GM21723 (cell line): ENCODE data around the gene NCEH1.
"Not testable (repeated sequence)": the region's sequence is repeated elsewhere in the genome, so short reads cannot be mapped to it uniquely, and the experiment has no call there.

Source experiments
- ATAC-seq: cut with Tn5 transposase; IDR thresholded peaks from one replicate; pipeline ENCODE4 v1.9.1; 2021; ENCODE audit warnings: mild to moderate bottlenecking, moderate library complexity; ENCODE audit not compliant: unreplicated experiment

The NCEH1 gene

GRCh38 chr3:172707967-172708366 is 2.9 kb downstream of the NCEH1 start:
- no peak for ATAC-seq

- no peak for ATAC-seq
Observed at GRCh38 chr3:172707030-172707429, 3.8 kb downstream of the NCEH1 start.

- no peak for ATAC-seq
Observed at GRCh38 chr3:172705170-172705569, 5.7 kb downstream of the NCEH1 start.

- no peak for ATAC-seq
Observed at GRCh38 chr3:172704001-172704400, 6.9 kb downstream of the NCEH1 start.

- not testable (repeated sequence) for ATAC-seq
Observed at GRCh38 chr3:172702731-172703130, 8.1 kb downstream of the NCEH1 start.

- ATAC-seq = no peak
Observed at GRCh38 chr3:172702256-172702655, 8.6 kb downstream of the NCEH1 start.

- ATAC-seq = no peak
Observed at GRCh38 chr3:172701751-172702150, 9.1 kb downstream of the NCEH1 start.

- ATAC-seq = no peak
Observed at GRCh38 chr3:172700936-172701455, 9.9 kb downstream of the NCEH1 start.

- ATAC-seq = no peak
Observed at GRCh38 chr3:172700256-172700655, 10.6 kb downstream of the NCEH1 start.

- ATAC-seq = no peak
Observed at GRCh38 chr3:172699031-172699430, 11.8 kb downstream of the NCEH1 start.

GRCh38 chr3:172698631-172699030 is 12.2 kb downstream of the NCEH1 start:
- ATAC-seq = no peak

GRCh38 chr3:172697558-172697957 is 13.3 kb downstream of the NCEH1 start:
- ATAC-seq = no peak

GRCh38 chr3:172696357-172696756 is 14.5 kb downstream of the NCEH1 start:
- no peak for ATAC-seq

- no peak for ATAC-seq
Observed at GRCh38 chr3:172694573-172695246, 16.2 kb downstream of the NCEH1 start.

- peak; percentile 85 for ATAC-seq
Observed at GRCh38 chr3:172692751-172693338, 18.0 kb downstream of the NCEH1 start.

GRCh38 chr3:172690936-172691335 is 19.9 kb downstream of the NCEH1 start:
- ATAC-seq = no peak

- ATAC-seq = no peak
Observed at GRCh38 chr3:172688588-172688987, 22.3 kb downstream of the NCEH1 start.

GRCh38 chr3:172687501-172687900 is 23.4 kb downstream of the NCEH1 start:
- ATAC-seq = no peak

GRCh38 chr3:172685331-172686214 is 25.3 kb downstream of the NCEH1 start:
- no peak for ATAC-seq

GRCh38 chr3:172680684-172681083 is 30.2 kb downstream of the NCEH1 start:
- no peak for ATAC-seq

GRCh38 chr3:172679599-172679998 is 31.3 kb downstream of the NCEH1 start:
- no peak for ATAC-seq

- no peak for ATAC-seq
Observed at GRCh38 chr3:172678068-172678467, 32.8 kb downstream of the NCEH1 start.
